ENCODE measurements around the gene DNAJC21.

- TF ChIP-seq CTCF (IDR thresholded peaks at IDR 0.05; ENCODE audit: insufficient read depth, low read length, poor library complexity, severe bottlenecking) (no peak), EZH2phosphoT487 (conservative IDR thresholded peaks at IDR 0.05; ENCODE audit: low read length) (no peak)
Observed at GRCh38 chr5:34930462-34930844, 1.1 kb downstream of the DNAJC21 start.
